Osteoblast (primary cell): ENCODE data around the gene ATP5F1E. TPM values are rescaled to one million over a fixed set of nuclear protein-coding genes. Genes with fewer than 3 reads are reported as not detected.

Experiments
- DNase-seq: peaks from one replicate; pipeline ENCODE4 v3.0.0; 2011; ENCODE audit warnings: low spot score, mixed read lengths; ENCODE audit not compliant: insufficient read length; ENCODE audit errors: missing footprints
- H2AFZ ChIP-seq: 2 replicates; pipeline ENCODE4 v1.6.0; 2011; ENCODE audit warnings: mild to moderate bottlenecking, low read length
- H3K27ac ChIP-seq: 2 replicates; pipeline ENCODE4 v1.5.1; 2011; ENCODE audit warnings: mild to moderate bottlenecking, low read depth, low read length, moderate library complexity
- H3K27me3 ChIP-seq: 2 replicates; pipeline ENCODE4 v1.6.0; 2012; ENCODE audit warnings: mild to moderate bottlenecking, control low read depth, inconsistent platforms, low read length, moderate library complexity; ENCODE audit not compliant: insufficient read depth
- H3K36me3 ChIP-seq: 2 replicates; pipeline ENCODE4 v1.5.1; 2011; ENCODE audit warnings: mild to moderate bottlenecking, low read length, control low read depth, moderate library complexity; ENCODE audit not compliant: insufficient read depth
- H3K4me1 ChIP-seq: 2 replicates; pipeline ENCODE4 v1.5.1; 2011; ENCODE audit warnings: mild to moderate bottlenecking, low read length, control low read depth, moderate library complexity; ENCODE audit not compliant: insufficient read depth
- H3K4me2 ChIP-seq: 2 replicates; pipeline ENCODE4 v1.6.0; 2011; ENCODE audit warnings: mild to moderate bottlenecking, low read length; ENCODE audit not compliant: insufficient read depth
- H3K4me3 ChIP-seq: fragments of 200-600 bp; sonication (generic); 3 replicates; pipeline ENCODE4 v1.5.1; 2012; ENCODE audit warnings: mild to moderate bottlenecking, low read length, inconsistent platforms; ENCODE audit not compliant: insufficient read depth
- H3K79me2 ChIP-seq: 2 replicates; pipeline ENCODE4 v1.6.0; 2012; ENCODE audit warnings: mild to moderate bottlenecking, low read length, control low read depth, inconsistent platforms; ENCODE audit not compliant: insufficient read depth
- H3K9me3 ChIP-seq: 2 replicates; pipeline ENCODE4 v1.5.1; 2011; ENCODE audit warnings: low read depth, low read length, control low read depth
- H4K20me1 ChIP-seq: 2 replicates; pipeline ENCODE4 v1.6.0; 2012; ENCODE audit warnings: mild to moderate bottlenecking, low read length, control low read depth; ENCODE audit not compliant: insufficient read depth
- CTCF ChIP-seq: IDR thresholded peaks from 2 replicates; pipeline ENCODE4 v1.5.1; 2011; ENCODE audit warnings: mild to moderate bottlenecking, low read depth, low read length, moderate library complexity; ENCODE audit errors: extremely low read depth
- total RNA-seq: library from RNA; depleted of rRNA; stranded (reverse); fragments of >200 nt; gene quantifications from 2 replicates; pipeline ENCODE4 v1.2.3, GENCODE V29; 2012

Gene ATP5F1E
- total RNA-seq, 1 donor = 19.5 TPM

GRCh38 chr20:59050437-59050836 is 18.3 kb upstream of the ATP5F1E start:
- Histone ChIP-seq H2AFZ (no peak overlapping the region), H3K79me2 (no peaks in the 10 kb centered on the region), H3K9me3 (no peaks in the 10 kb centered on the region), H3K4me3 (no peak overlapping the region), H3K4me1 (peaks cover 15% of the 10 kb centered on the region), H3K27ac (no peak overlapping the region), H3K27me3 (peaks cover 25% of the 10 kb centered on the region), H3K4me2 (no peak overlapping the region), H3K36me3 (no peaks in the 10 kb centered on the region), H4K20me1 (no peaks in the 10 kb centered on the region)
- no peak for TF ChIP-seq CTCF
- DNase-seq = no peak

GRCh38 chr20:59048681-59049030 is 16.5 kb upstream of the ATP5F1E start:
- Histone ChIP-seq H3K9me3 (no peaks in the 10 kb centered on the region), H3K4me2 (peak overlapping the region; percentile 82), H4K20me1 (no peaks in the 10 kb centered on the region), H3K27ac (peak overlapping the region; percentile 4), H3K27me3 (peaks cover 20% of the 10 kb centered on the region), H3K79me2 (no peaks in the 10 kb centered on the region), H3K4me1 (peaks cover 16% of the 10 kb centered on the region), H3K4me3 (peak overlapping the region; percentile 57), H2AFZ (peak overlapping the region; percentile 70), H3K36me3 (no peaks in the 10 kb centered on the region)
- no peak for TF ChIP-seq CTCF
- no peak for DNase-seq

- Histone ChIP-seq H3K4me1 (peaks cover 21% of the 10 kb centered on the region), H3K79me2 (no peaks in the 10 kb centered on the region), H4K20me1 (no peaks in the 10 kb centered on the region), H2AFZ (peak overlapping the region; percentile 70), H3K36me3 (no peaks in the 10 kb centered on the region), H3K27ac (peak overlapping the region; percentile 4), H3K9me3 (no peaks in the 10 kb centered on the region), H3K4me2 (peak overlapping the region; percentile 82), H3K4me3 (peak overlapping the region; percentile 57), H3K27me3 (peaks cover 15% of the 10 kb centered on the region)
- TF ChIP-seq CTCF = no peak
- DNase-seq = peak; percentile 87
Measured at GRCh38 chr20:59047938-59048680, 16.0 kb upstream of the ATP5F1E start.

- H2AFZ ChIP-seq = no peak overlapping the region
- no peak overlapping the region for H3K4me2 ChIP-seq
- DNase-seq = no peak
- no peaks in the 10 kb centered on the region for H3K9me3 ChIP-seq
- no peaks in the 10 kb centered on the region for H3K36me3 ChIP-seq
- TF ChIP-seq CTCF = no peak
- peaks cover 26% of the 10 kb centered on the region for H3K4me1 ChIP-seq
- H3K27me3 ChIP-seq = peaks cover 7% of the 10 kb centered on the region
- H3K27ac ChIP-seq = no peak overlapping the region
- no peak overlapping the region for H3K4me3 ChIP-seq
- peaks cover 8% of the 10 kb centered on the region for H3K79me2 ChIP-seq
- H4K20me1 ChIP-seq = no peaks in the 10 kb centered on the region
Measured at GRCh38 chr20:59046862-59047261, 14.7 kb upstream of the ATP5F1E start.
